ENCODE measurements around the gene MRPS35.

Gene MRPS35

GRCh38 chr12:27777141-27777540 lies 66.5 kb downstream of the MRPS35 start:
- no peak for DNase-seq

- DNase-seq, result no peak
Observed at GRCh38 chr12:27778206-27778605, 67.6 kb downstream of the MRPS35 start.

- DNase-seq, result peak; percentile 33
Observed at GRCh38 chr12:27779416-27779919, 68.8 kb downstream of the MRPS35 start.

- DNase-seq, result peak; percentile 71
Observed at GRCh38 chr12:27779920-27780611, 69.4 kb downstream of the MRPS35 start, which contains the start of the genes KLHL42 and MANSC4. TSS of gene KLHL42 (plus strand) at chr12:27780233. CDS start at chr12:27780331, 98 bp downstream. TSS of gene MANSC4 (minus strand) at chr12:27780236. CDS start at chr12:27771276, 8,960 bp downstream.

GRCh38 chr12:27780612-27781408 lies 70.2 kb downstream of the MRPS35 start:
- peak; percentile 57 for DNase-seq

- DNase-seq, result no peak
Observed at GRCh38 chr12:27781680-27782079, 71.0 kb downstream of the MRPS35 start.

- no peak for DNase-seq
Observed at GRCh38 chr12:27782481-27782880, 71.8 kb downstream of the MRPS35 start.

- peak; percentile 13 for DNase-seq
Observed at GRCh38 chr12:27785882-27786570, 75.4 kb downstream of the MRPS35 start.

- no peak for DNase-seq
Observed at GRCh38 chr12:27787559-27787958, 76.9 kb downstream of the MRPS35 start.

GRCh38 chr12:27790179-27790578 lies 79.5 kb downstream of the MRPS35 start:
- no peak for DNase-seq

GRCh38 chr12:27794818-27795584 lies 84.4 kb downstream of the MRPS35 start:
- DNase-seq, result no peak

- DNase-seq, result no peak
Observed at GRCh38 chr12:27796128-27796527, 85.5 kb downstream of the MRPS35 start.

- DNase-seq, result no peak
Observed at GRCh38 chr12:27797301-27798025, 86.8 kb downstream of the MRPS35 start.

GRCh38 chr12:27800819-27801218 lies 90.2 kb downstream of the MRPS35 start:
- DNase-seq, result no peak

- no peak for DNase-seq
Observed at GRCh38 chr12:27801630-27802029, 91.0 kb downstream of the MRPS35 start.

- no peak for DNase-seq
Observed at GRCh38 chr12:27802511-27802910, 91.9 kb downstream of the MRPS35 start.

- no peak for DNase-seq
Observed at GRCh38 chr12:27802936-27803335, 92.3 kb downstream of the MRPS35 start.

- no peak for DNase-seq
Observed at GRCh38 chr12:27805238-27805637, 94.6 kb downstream of the MRPS35 start.
